ENCODE data around the gene RAB4A.

Gene RAB4A

GRCh38 chr1:229270547-229271447 is at the start of gene RAB4A:
Gene RAB4A (plus strand): TSS chr1:229271111. CDS start chr1:229271340, 229 bp downstream.
- Histone ChIP-seq H3K4me3 (ENCODE audit: low read length) (peak within 1 kb of the TSS; percentile 63), H3K9me3 (ENCODE audit: control insufficient read depth, low read length) (no peaks in the 10 kb centered on the region), H3K4me1 (ENCODE audit: control insufficient read depth, insufficient read depth, low read length) (peaks cover 25% of the 10 kb centered on the region), H3K27me3 (ENCODE audit: control insufficient read depth, insufficient read depth, low read length) (no peaks in the 10 kb centered on the region), H3K36me3 (ENCODE audit: control insufficient read depth, insufficient read depth, low read length) (no peaks in the 10 kb centered on the region), H3K9ac (ENCODE audit: low read length) (peak within 1 kb of the TSS; percentile 72)

- Histone ChIP-seq H3K36me3 (ENCODE audit: control insufficient read depth, insufficient read depth, low read length) (no peaks in the 10 kb centered on the region), H3K4me1 (ENCODE audit: control insufficient read depth, insufficient read depth, low read length) (peaks cover 43% of the 10 kb centered on the region), H3K9ac (ENCODE audit: low read length) (peak overlapping the region; percentile 50), H3K27me3 (ENCODE audit: control insufficient read depth, insufficient read depth, low read length) (no peaks in the 10 kb centered on the region), H3K9me3 (ENCODE audit: control insufficient read depth, low read length) (no peaks in the 10 kb centered on the region), H3K4me3 (ENCODE audit: low read length) (no peak overlapping the region)
Measured at GRCh38 chr1:229222081-229222480, 48.8 kb upstream of the RAB4A start.

- Histone ChIP-seq H3K4me3 (ENCODE audit: low read length) (no peak overlapping the region), H3K27me3 (ENCODE audit: control insufficient read depth, insufficient read depth, low read length) (no peaks in the 10 kb centered on the region), H3K4me1 (ENCODE audit: control insufficient read depth, insufficient read depth, low read length) (peaks cover 51% of the 10 kb centered on the region), H3K9me3 (ENCODE audit: control insufficient read depth, low read length) (no peaks in the 10 kb centered on the region), H3K36me3 (ENCODE audit: control insufficient read depth, insufficient read depth, low read length) (no peaks in the 10 kb centered on the region), H3K9ac (ENCODE audit: low read length) (peak overlapping the region; percentile 1)
Measured at GRCh38 chr1:229223498-229223897, 47.4 kb upstream of the RAB4A start.

GRCh38 chr1:229224308-229224707 is 46.6 kb upstream of the RAB4A start:
- H3K9me3 ChIP-seq (ENCODE audit: control insufficient read depth, low read length) = no peaks in the 10 kb centered on the region
- H3K36me3 ChIP-seq (ENCODE audit: control insufficient read depth, insufficient read depth, low read length) = no peaks in the 10 kb centered on the region
- H3K4me1 ChIP-seq (ENCODE audit: control insufficient read depth, insufficient read depth, low read length) = peaks cover 58% of the 10 kb centered on the region
- H3K27me3 ChIP-seq (ENCODE audit: control insufficient read depth, insufficient read depth, low read length) = no peaks in the 10 kb centered on the region
- no peak overlapping the region for H3K4me3 ChIP-seq (ENCODE audit: low read length)
- no peak overlapping the region for H3K9ac ChIP-seq (ENCODE audit: low read length)

- no peak overlapping the region for H3K4me3 ChIP-seq (ENCODE audit: low read length)
- no peaks in the 10 kb centered on the region for H3K27me3 ChIP-seq (ENCODE audit: control insufficient read depth, insufficient read depth, low read length)
- H3K4me1 ChIP-seq (ENCODE audit: control insufficient read depth, insufficient read depth, low read length) = peaks cover 68% of the 10 kb centered on the region
- no peaks in the 10 kb centered on the region for H3K36me3 ChIP-seq (ENCODE audit: control insufficient read depth, insufficient read depth, low read length)
- no peak overlapping the region for H3K9ac ChIP-seq (ENCODE audit: low read length)
- H3K9me3 ChIP-seq (ENCODE audit: control insufficient read depth, low read length) = no peaks in the 10 kb centered on the region
Measured at GRCh38 chr1:229225331-229225782, 45.6 kb upstream of the RAB4A start.

GRCh38 chr1:229226796-229227195 is 44.1 kb upstream of the RAB4A start:
- no peak overlapping the region for H3K4me3 ChIP-seq (ENCODE audit: low read length)
- H3K9ac ChIP-seq (ENCODE audit: low read length) = no peak overlapping the region
- H3K36me3 ChIP-seq (ENCODE audit: control insufficient read depth, insufficient read depth, low read length) = no peaks in the 10 kb centered on the region
- H3K9me3 ChIP-seq (ENCODE audit: control insufficient read depth, low read length) = no peaks in the 10 kb centered on the region
- no peaks in the 10 kb centered on the region for H3K27me3 ChIP-seq (ENCODE audit: control insufficient read depth, insufficient read depth, low read length)
- H3K4me1 ChIP-seq (ENCODE audit: control insufficient read depth, insufficient read depth, low read length) = peaks cover 62% of the 10 kb centered on the region

- no peaks in the 10 kb centered on the region for H3K9me3 ChIP-seq (ENCODE audit: control insufficient read depth, low read length)
- no peaks in the 10 kb centered on the region for H3K27me3 ChIP-seq (ENCODE audit: control insufficient read depth, insufficient read depth, low read length)
- no peaks in the 10 kb centered on the region for H3K36me3 ChIP-seq (ENCODE audit: control insufficient read depth, insufficient read depth, low read length)
- no peak overlapping the region for H3K4me3 ChIP-seq (ENCODE audit: low read length)
- peaks cover 56% of the 10 kb centered on the region for H3K4me1 ChIP-seq (ENCODE audit: control insufficient read depth, insufficient read depth, low read length)
- H3K9ac ChIP-seq (ENCODE audit: low read length) = no peak overlapping the region
Measured at GRCh38 chr1:229227298-229227919, 43.5 kb upstream of the RAB4A start.

- H3K4me1 ChIP-seq (ENCODE audit: control insufficient read depth, insufficient read depth, low read length) = peaks cover 52% of the 10 kb centered on the region
- no peaks in the 10 kb centered on the region for H3K36me3 ChIP-seq (ENCODE audit: control insufficient read depth, insufficient read depth, low read length)
- H3K9ac ChIP-seq (ENCODE audit: low read length) = no peak overlapping the region
- H3K4me3 ChIP-seq (ENCODE audit: low read length) = no peak overlapping the region
- H3K27me3 ChIP-seq (ENCODE audit: control insufficient read depth, insufficient read depth, low read length) = no peaks in the 10 kb centered on the region
- no peaks in the 10 kb centered on the region for H3K9me3 ChIP-seq (ENCODE audit: control insufficient read depth, low read length)
Measured at GRCh38 chr1:229228522-229228921, 42.4 kb upstream of the RAB4A start.

GRCh38 chr1:229229137-229229720 is 41.7 kb upstream of the RAB4A start:
- Histone ChIP-seq H3K4me1 (ENCODE audit: control insufficient read depth, insufficient read depth, low read length) (peaks cover 48% of the 10 kb centered on the region), H3K4me3 (ENCODE audit: low read length) (no peak overlapping the region), H3K36me3 (ENCODE audit: control insufficient read depth, insufficient read depth, low read length) (no peaks in the 10 kb centered on the region), H3K9me3 (ENCODE audit: control insufficient read depth, low read length) (no peaks in the 10 kb centered on the region), H3K27me3 (ENCODE audit: control insufficient read depth, insufficient read depth, low read length) (no peaks in the 10 kb centered on the region), H3K9ac (ENCODE audit: low read length) (peak overlapping the region; percentile 52)

GRCh38 chr1:229229721-229230139 is 41.2 kb upstream of the RAB4A start:
- peaks cover 43% of the 10 kb centered on the region for H3K4me1 ChIP-seq (ENCODE audit: control insufficient read depth, insufficient read depth, low read length)
- H3K9ac ChIP-seq (ENCODE audit: low read length) = peak overlapping the region; percentile 52
- H3K4me3 ChIP-seq (ENCODE audit: low read length) = no peak overlapping the region

GRCh38 chr1:229230140-229230892 is 40.6 kb upstream of the RAB4A start:
- H3K4me3 ChIP-seq (ENCODE audit: low read length) = no peak overlapping the region
- H3K9ac ChIP-seq (ENCODE audit: low read length) = peak overlapping the region; percentile 52
- no peaks in the 10 kb centered on the region for H3K36me3 ChIP-seq (ENCODE audit: control insufficient read depth, insufficient read depth, low read length)
- peaks cover 37% of the 10 kb centered on the region for H3K4me1 ChIP-seq (ENCODE audit: control insufficient read depth, insufficient read depth, low read length)
- H3K9me3 ChIP-seq (ENCODE audit: control insufficient read depth, low read length) = no peaks in the 10 kb centered on the region
- no peaks in the 10 kb centered on the region for H3K27me3 ChIP-seq (ENCODE audit: control insufficient read depth, insufficient read depth, low read length)

More at GRCh38 chr1:229229721-229230139, 41.2 kb upstream of the RAB4A start:
- Histone ChIP-seq H3K9me3 (ENCODE audit: control insufficient read depth, low read length) (no peaks in the 10 kb centered on the region), H3K36me3 (ENCODE audit: control insufficient read depth, insufficient read depth, low read length) (no peaks in the 10 kb centered on the region), H3K27me3 (ENCODE audit: control insufficient read depth, insufficient read depth, low read length) (no peaks in the 10 kb centered on the region)
